Body of pancreas (tissue), 4 donors: ENCODE data around the gene ZNF275. TPM values are rescaled to one million over a fixed set of nuclear protein-coding genes. Genes with fewer than 3 reads are reported as not detected.

ENCODE experiments used
- ATAC-seq: fragments of 150-250 bp; one replicate; pipeline ENCODE4 v1.9.1; 2016
- DNase-seq, 4 donors: peaks; one replicate each; pipeline ENCODE4 v3.0.0-alpha.2; 2019
- H3K27ac ChIP-seq, 4 donors: fragments of 200-600 bp; sonication (generic); 1 replicate in 3 of 4; 2 replicates in 1 of 4; pipeline versions ENCODE4 v1.5.1 to v1.6.1; 2016 to 2019; ENCODE audit warnings: mild to moderate bottlenecking in 1 of 4, mixed read lengths in 1 of 4, moderate library complexity in 1 of 4
- H3K27me3 ChIP-seq, 2 donors: fragments of 200-600 bp; sonication (generic); one replicate each; pipeline ENCODE4 v1.6.0; 2016; ENCODE audit warnings: mild to moderate bottlenecking in 1 of 2
- H3K36me3 ChIP-seq, 2 donors: fragments of 200-600 bp; sonication (generic); replicated peaks in 1 of 2; 2 replicates each; pipeline ENCODE4 v1.5.1; 2016; ENCODE audit warnings: low read depth in 2 of 2; ENCODE audit not compliant: insufficient read depth in 1 of 2
- H3K4me1 ChIP-seq: fragments of 200-600 bp; sonication (generic); one replicate; pipeline ENCODE4 v1.6.0; 2016
- H3K4me3 ChIP-seq, 2 donors: fragments of 200-600 bp; sonication (generic); 1 replicate in 1 of 2; 2 replicates in 1 of 2; pipeline ENCODE4 v1.5.1; 2016 to 2019
- H3K9me3 ChIP-seq, 3 donors: fragments of 200-600 bp; sonication (generic); 1 replicate in 2 of 3; 2 replicates in 1 of 3; pipeline ENCODE4 v1.5.1; 2016
- CTCF ChIP-seq, 7 experiments: fragments of 450-650 bp in 4 of 7; fragments of 200-600 bp in 3 of 7; sonication (generic) in 3 of 7; IDR thresholded peaks; one replicate each; pipeline ENCODE4 v1.5.1; 2016 to 2019; ENCODE audit warnings: antibody characterized with exemption in 7 of 7
- POLR2A ChIP-seq, 3 donors: fragments of 450-650 bp; IDR thresholded peaks; one replicate each; pipeline ENCODE4 v1.6.1; 2016; ENCODE audit warnings: antibody characterized with exemption in 3 of 3, mild to moderate bottlenecking in 2 of 3
- WGBS, 2 donors: methylation state at CpG; one replicate each; pipeline ENCODE4 v1.1.5; 2017; 5-methylcytosine and 5-hydroxymethylcytosine counted together
- intact Hi-C: fragments of 100-400 bp; cut with DNase I; formaldehyde crosslinking; loops from one replicate; pipeline ENCODE4 v1.15.1; 2023
- total RNA-seq, 2 donors: library from RNA; depleted of rRNA; stranded (reverse); fragments of >200 nt; gene quantifications; one replicate each; pipeline ENCODE4 v1.1.0, GENCODE V29; 2016

Gene ZNF275
- total RNA-seq, 2 donors from 2014 or later: 8.0 to 12.2 TPM

DNA sequence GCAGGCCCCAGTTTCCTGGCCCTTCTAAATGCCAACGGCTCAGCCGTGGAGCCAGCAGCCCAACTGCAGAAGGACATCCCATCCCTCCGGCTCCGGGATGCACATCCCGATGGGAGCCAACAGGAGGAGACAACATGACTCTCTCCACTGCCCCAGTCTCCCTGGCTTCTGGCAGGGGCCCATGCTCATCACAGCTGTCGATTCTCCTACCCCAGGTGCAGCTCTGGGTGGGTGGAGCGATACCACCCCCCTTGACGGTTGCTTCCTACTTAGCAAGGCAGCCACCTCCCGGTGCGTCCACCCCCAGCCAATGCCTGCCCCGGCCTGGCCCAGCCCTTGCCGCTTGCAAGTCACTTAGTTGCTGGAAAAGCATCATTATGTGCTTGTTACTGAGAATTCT, 19.5 kb downstream of the ZNF275 start:
- intact Hi-C loops: no loop called here
- Histone ChIP-seq H3K4me3 (no peak overlapping the region), H3K36me3 (no peaks in the 10 kb centered on the region), H3K27me3 (no peaks in the 10 kb centered on the region), H3K9me3 (no peaks in the 10 kb centered on the region), H3K27ac (no peak overlapping the region), H3K4me1 (no peaks in the 10 kb centered on the region)
- WGBS, 2 donors: 75% methylated on average over 11 of the region's 12 CpGs
- TF ChIP-seq POLR2A (IDR thresholded peaks at IDR 0.05): no peak
- no peak for TF ChIP-seq CTCF (IDR thresholded peaks at IDR 0.05)
- ATAC-seq (no peak), DNase-seq (no peak)

DNA sequence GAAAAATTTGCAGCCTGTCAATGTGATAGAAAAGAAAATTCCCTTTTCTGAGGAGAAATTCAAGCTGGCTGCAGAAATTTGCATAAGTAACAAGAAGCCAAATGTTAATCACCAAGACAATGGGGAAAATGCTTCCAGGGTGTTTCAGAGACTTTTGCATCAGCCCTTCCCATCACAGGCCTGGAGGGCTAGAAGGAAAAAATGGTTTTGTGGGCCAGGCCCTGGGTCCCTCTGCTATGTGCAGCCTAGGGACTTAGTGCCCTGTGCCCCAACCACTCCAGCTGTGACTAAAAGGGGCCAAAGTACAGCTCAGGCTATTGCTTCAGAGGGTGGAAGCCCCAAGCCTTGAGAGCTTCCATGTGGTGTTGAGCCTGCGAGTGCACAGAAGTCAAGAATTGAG, 23.9 kb downstream of the ZNF275 start:
- no peaks in the 10 kb centered on the region for H3K9me3 ChIP-seq
- 100% methylated on average over 1 of the region's 1 CpG; no CpG with 5 or more reads in 1 of the 2 donors for whole genome bisulfite sequencing, 2 donors
- ATAC-seq (no peak), DNase-seq (no peak)
- no peak for TF ChIP-seq POLR2A (IDR thresholded peaks at IDR 0.05)
- TF ChIP-seq CTCF (IDR thresholded peaks at IDR 0.05): no peak
- no peaks in the 10 kb centered on the region for H3K36me3 ChIP-seq
- H3K4me1 ChIP-seq: peaks cover 8% of the 10 kb centered on the region
- no peak overlapping the region for H3K27ac ChIP-seq
- intact Hi-C loops: no loop called here
- no peak overlapping the region for H3K4me3 ChIP-seq
- H3K27me3 ChIP-seq: no peaks in the 10 kb centered on the region

GRCh38 chrX:153361781-153362397, 27.9 kb downstream of the ZNF275 start:
- H3K27ac ChIP-seq: no peak overlapping the region

DNA sequence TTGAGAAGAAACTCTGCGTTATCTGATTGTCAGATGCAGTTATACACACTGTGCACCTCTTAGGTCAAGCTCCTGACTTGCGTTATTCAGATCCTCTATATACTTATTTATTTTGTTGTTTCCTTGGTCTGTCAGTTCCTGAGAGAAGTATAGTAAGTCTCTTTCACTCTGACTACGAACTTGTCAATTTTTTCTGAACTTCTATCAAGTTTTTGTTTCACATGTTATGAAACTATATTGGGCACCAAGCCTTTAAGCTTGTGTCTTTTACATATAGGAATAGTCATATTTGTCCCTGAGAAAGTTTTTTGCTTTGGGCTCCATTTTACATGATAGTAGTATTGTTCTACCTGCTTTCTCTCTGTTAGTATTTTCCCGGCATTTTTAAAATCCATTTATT, 31.7 kb downstream of the ZNF275 start:
- TF ChIP-seq CTCF (IDR thresholded peaks at IDR 0.05) (no peak), POLR2A (IDR thresholded peaks at IDR 0.05) (no peak)
- Histone ChIP-seq H3K4me3 (no peak overlapping the region), H3K27me3 (no peaks in the 10 kb centered on the region), H3K36me3 (no peaks in the 10 kb centered on the region), H3K4me1 (peaks cover 8% of the 10 kb centered on the region), H3K27ac (no peak overlapping the region), H3K9me3 (no peaks in the 10 kb centered on the region)
- intact Hi-C loops: no loop called here
- DNase-seq (no peak), ATAC-seq (no peak)
- WGBS, 2 donors: 75 to 82% methylated on average over 3 to 4 of the region's 4 CpGs

More at GRCh38 chrX:153361781-153362397, 27.9 kb downstream of the ZNF275 start:
- H3K4me3 ChIP-seq: no peak overlapping the region
- H3K36me3 ChIP-seq: no peaks in the 10 kb centered on the region
- H3K4me1 ChIP-seq: peaks cover 8% of the 10 kb centered on the region
- no peak for DNase-seq
- H3K9me3 ChIP-seq: no peaks in the 10 kb centered on the region
- no peak for ATAC-seq
- TF ChIP-seq CTCF (IDR thresholded peaks at IDR 0.05) (no peak), POLR2A (IDR thresholded peaks at IDR 0.05) (no peak)
- H3K27me3 ChIP-seq: no peaks in the 10 kb centered on the region
- intact Hi-C loops: no loop called here
- WGBS, 2 donors: 6 to 62% methylated on average over 2 of the region's 2 CpGs

GRCh38 chrX:153366119-153366518, 32.2 kb downstream of the ZNF275 start:
- DNase-seq: no peak
- Histone ChIP-seq H3K27me3 (no peaks in the 10 kb centered on the region), H3K4me3 (no peak overlapping the region), H3K36me3 (no peaks in the 10 kb centered on the region), H3K4me1 (peaks cover 8% of the 10 kb centered on the region), H3K9me3 (no peaks in the 10 kb centered on the region), H3K27ac (no peak overlapping the region)
- ATAC-seq: no peak
- TF ChIP-seq POLR2A (IDR thresholded peaks at IDR 0.05) (no peak), CTCF (IDR thresholded peaks at IDR 0.05) (no peak)
- intact Hi-C loops: no loop called here
- WGBS, 2 donors: 78 to 93% methylated on average over 3 of the region's 3 CpGs
